Neural cell (in vitro differentiated cells): Measurements from ENCODE around the gene SIRT1. TPM values are rescaled to one million over a fixed set of nuclear protein-coding genes. Genes with fewer than 3 reads are reported as not detected.

Experiments
- H2AFZ ChIP-seq: fragments of 200-600, 300-800 bp; sonication (generic), shearing (Covaris generic); 2 replicates; pipeline ENCODE4 v1.6.0; 2014; ENCODE audit warnings: low read depth, mild to moderate bottlenecking, antibody characterized with exemption, low read length, moderate library complexity
- H3F3A ChIP-seq: fragments of 200-600 bp; shearing (Covaris generic); 2 replicates; pipeline ENCODE4 v1.6.1; 2016; ENCODE audit warnings: mild to moderate bottlenecking, moderate library complexity, mixed read lengths, antibody characterized with exemption, low read length; ENCODE audit not compliant: insufficient read depth, poor library complexity, severe bottlenecking
- H3K27ac ChIP-seq: fragments of 200-600, 300-800 bp; sonication (generic), shearing (Covaris generic); 2 replicates; pipeline ENCODE4 v1.5.1; 2014; ENCODE audit warnings: mild to moderate bottlenecking, low read length, moderate library complexity
- H3K27me3 ChIP-seq: fragments of 300-800, 200-600 bp; sonication (generic), shearing (Covaris generic); 2 replicates; pipeline ENCODE4 v1.6.0; 2014; ENCODE audit warnings: mild to moderate bottlenecking, low read depth, low read length, moderate library complexity; ENCODE audit not compliant: insufficient read depth
- H3K36me3 ChIP-seq: fragments of 300-800, 200-600 bp; sonication (generic), shearing (Covaris generic); 2 replicates; pipeline ENCODE4 v1.5.1; 2014; ENCODE audit warnings: mild to moderate bottlenecking, antibody characterized with exemption, low read length, moderate library complexity; ENCODE audit not compliant: insufficient read depth
- H3K4me2 ChIP-seq: fragments of 300-800, 200-600 bp; sonication (generic), shearing (Covaris generic); 2 replicates; pipeline ENCODE4 v1.6.0; 2014; ENCODE audit warnings: mild to moderate bottlenecking, low read length
- H3K4me3 ChIP-seq: fragments of 300-800, 200-600 bp; sonication (generic), shearing (Covaris generic); 2 replicates; pipeline ENCODE4 v1.5.1; 2014; ENCODE audit warnings: mild to moderate bottlenecking, low read length, moderate library complexity
- H3K79me2 ChIP-seq: fragments of 200-600 bp; shearing (Covaris generic); replicated peaks from 2 replicates; pipeline ENCODE4 v1.6.0; 2014; ENCODE audit warnings: mild to moderate bottlenecking, low read length, moderate library complexity; ENCODE audit not compliant: insufficient read depth
- H3K9ac ChIP-seq: fragments of 300-800, 200-600 bp; sonication (generic), shearing (Covaris generic); 2 replicates; pipeline ENCODE4 v1.6.1; 2016; ENCODE audit warnings: mild to moderate bottlenecking, low read length, mixed read lengths
- H3K9me2 ChIP-seq: fragments of 200-600 bp; shearing (Covaris generic); 2 replicates; pipeline ENCODE4 v1.6.1; 2016; ENCODE audit warnings: mild to moderate bottlenecking, low read length, mixed read lengths; ENCODE audit not compliant: insufficient read depth
- H3K9me3 ChIP-seq: fragments of 200-600, 300-800 bp; sonication (generic), shearing (Covaris generic); 2 replicates; pipeline ENCODE4 v1.6.1; 2016; ENCODE audit warnings: mild to moderate bottlenecking, mixed run types, low read length, moderate library complexity, mixed read lengths
- H4K20me1 ChIP-seq: fragments of 200-600 bp; shearing (Covaris generic); 2 replicates; pipeline ENCODE4 v1.6.1; 2016; ENCODE audit warnings: mild to moderate bottlenecking, mixed run types; ENCODE audit not compliant: insufficient read depth
- CTCF ChIP-seq: fragments of 450-650 bp; IDR thresholded peaks from 2 replicates; pipeline ENCODE4 v1.5.1; 2014; ENCODE audit warnings: antibody characterized with exemption, mild to moderate bottlenecking, moderate library complexity; ENCODE audit not compliant: poor library complexity, severe bottlenecking
- EP300 ChIP-seq: fragments of 450-650 bp; conservative IDR thresholded peaks from 2 replicates; pipeline ENCODE4 v1.6.1; 2014; ENCODE audit warnings: antibody characterized with exemption, mild to moderate bottlenecking, moderate library complexity; ENCODE audit not compliant: poor library complexity, severe bottlenecking
- EZH2 ChIP-seq: fragments of 200-600, 300-800 bp; shearing (Covaris generic), sonication (generic); IDR thresholded peaks from 2 replicates; pipeline ENCODE4 v1.6.1; 2014; ENCODE audit warnings: antibody characterized with exemption, low read length, borderline replicate concordance, mild to moderate bottlenecking; ENCODE audit not compliant: insufficient read depth, poor library complexity, severe bottlenecking
- MXI1 ChIP-seq: fragments of 450-650 bp; conservative IDR thresholded peaks from 2 replicates; pipeline ENCODE4 v1.6.1; 2014; ENCODE audit warnings: antibody characterized with exemption, mild to moderate bottlenecking; ENCODE audit not compliant: poor library complexity, severe bottlenecking
- POLR2AphosphoS5 ChIP-seq: IDR thresholded peaks from 2 replicates; pipeline ENCODE4 v1.6.1; 2012
- RAD21 ChIP-seq: fragments of 450-650 bp; conservative IDR thresholded peaks from 2 replicates; pipeline ENCODE4 v1.6.1; 2014; ENCODE audit warnings: antibody characterized with exemption, mild to moderate bottlenecking, moderate library complexity
- REST ChIP-seq: IDR thresholded peaks from 2 replicates; pipeline ENCODE4 v1.6.1; 2012; ENCODE audit warnings: borderline replicate concordance
- SMC3 ChIP-seq: fragments of 450-650 bp; conservative IDR thresholded peaks from 2 replicates; pipeline ENCODE4 v1.6.1; 2014; ENCODE audit warnings: antibody characterized with exemption, mild to moderate bottlenecking, moderate library complexity; ENCODE audit not compliant: poor library complexity
- TAF1 ChIP-seq: IDR thresholded peaks from 2 replicates; pipeline ENCODE4 v1.6.1; 2012; ENCODE audit warnings: low read depth
- polyA plus RNA-seq: library from polyadenylated mRNA; depleted of rRNA; stranded (reverse); fragments of >200 nt; gene quantifications from 2 replicates; pipeline ENCODE4 v1.2.3, GENCODE V29; 2014

The SIRT1 gene
- polyA plus RNA-seq, 1 donor from 2014 or later: 38.6 TPM

- TF ChIP-seq TAF1 (no peak), MXI1 (no peak), CTCF (no peak)
- Histone ChIP-seq H4K20me1 (no peaks in the 10 kb centered on the region), H3K9me3 (no peaks in the 10 kb centered on the region), H2AFZ (no peak overlapping the region), H3K27ac (no peak overlapping the region), H3K9ac (no peak overlapping the region), H3F3A (no peaks in the 10 kb centered on the region), H3K9me2 (no peaks in the 10 kb centered on the region), H3K79me2 (no peaks in the 10 kb centered on the region), H3K4me2 (no peak overlapping the region), H3K27me3 (no peaks in the 10 kb centered on the region), H3K36me3 (no peaks in the 10 kb centered on the region), H3K4me3 (no peak overlapping the region)
These were observed 22.6 kb upstream of the SIRT1 start for GRCh38 chr10:67861750-67862432.

GRCh38 chr10:67863094-67863493 is 21.4 kb upstream of the SIRT1 start:
- H4K20me1 ChIP-seq: no peaks in the 10 kb centered on the region
- no peaks in the 10 kb centered on the region for H3K36me3 ChIP-seq
- no peaks in the 10 kb centered on the region for H3K9me3 ChIP-seq
- H3K9me2 ChIP-seq: no peaks in the 10 kb centered on the region
- H3F3A ChIP-seq: no peaks in the 10 kb centered on the region
- no peak overlapping the region for H3K27ac ChIP-seq
- H3K4me2 ChIP-seq: no peak overlapping the region
- H3K4me3 ChIP-seq: no peak overlapping the region
- no peaks in the 10 kb centered on the region for H3K27me3 ChIP-seq
- no peak overlapping the region for H2AFZ ChIP-seq
- H3K9ac ChIP-seq: no peak overlapping the region
- no peak for TF ChIP-seq CTCF
- TF ChIP-seq EP300: no peak
- no peak for TF ChIP-seq REST
- no peak for TF ChIP-seq POLR2AphosphoS5
- no peak for TF ChIP-seq MXI1
- TF ChIP-seq RAD21: no peak
- no peak for TF ChIP-seq SMC3
- TF ChIP-seq TAF1: no peak
- TF ChIP-seq EZH2: no peak
- H3K79me2 ChIP-seq: no peaks in the 10 kb centered on the region
